ENCODE measurements around the gene PLCB4. TPM values are rescaled to one million over a fixed set of nuclear protein-coding genes. Genes with fewer than 3 reads are reported as not detected.
A peak's percentile ranks its signal among the peaks of the same experiment; 100 is the strongest.

The PLCB4 gene
- total and polyA plus RNA-seq, 2 donors (not counting 1 experiment from before 2014, with no cell fraction given): 7.3 to 13.7 TPM

DNA sequence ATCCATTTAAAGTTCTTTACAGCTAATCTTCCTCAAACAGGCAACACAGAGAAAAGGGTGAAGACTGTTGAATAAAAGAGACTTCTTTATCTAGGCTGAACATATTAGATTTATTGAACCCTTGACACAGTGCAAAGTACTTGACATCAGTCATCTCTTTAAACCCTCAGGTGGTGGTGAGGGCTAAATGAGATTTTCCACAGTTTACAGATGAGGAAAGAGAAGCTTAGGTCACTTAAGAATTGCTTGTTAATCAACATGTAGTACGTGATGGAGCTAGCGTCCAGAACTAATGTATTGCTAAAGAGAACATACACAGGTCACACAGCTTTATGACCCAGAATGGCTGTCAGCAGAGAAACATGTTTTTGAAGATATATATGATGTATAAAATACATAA is 252.1 kb downstream of the PLCB4 start:
- H3K4me1 ChIP-seq (ENCODE audit: control insufficient read depth, extremely low read depth, insufficient read depth, low read length): peaks cover 2% of the 10 kb centered on the region
- H3K9me3 ChIP-seq (ENCODE audit: control insufficient read depth, insufficient read depth, low read depth, low read length): no peaks in the 10 kb centered on the region
- H3K9ac ChIP-seq (ENCODE audit: insufficient read depth, low read length): no peak overlapping the region
- H3K27ac ChIP-seq (ENCODE audit: insufficient read depth, low read length): no peak overlapping the region
- TF ChIP-seq, protein P1, sequence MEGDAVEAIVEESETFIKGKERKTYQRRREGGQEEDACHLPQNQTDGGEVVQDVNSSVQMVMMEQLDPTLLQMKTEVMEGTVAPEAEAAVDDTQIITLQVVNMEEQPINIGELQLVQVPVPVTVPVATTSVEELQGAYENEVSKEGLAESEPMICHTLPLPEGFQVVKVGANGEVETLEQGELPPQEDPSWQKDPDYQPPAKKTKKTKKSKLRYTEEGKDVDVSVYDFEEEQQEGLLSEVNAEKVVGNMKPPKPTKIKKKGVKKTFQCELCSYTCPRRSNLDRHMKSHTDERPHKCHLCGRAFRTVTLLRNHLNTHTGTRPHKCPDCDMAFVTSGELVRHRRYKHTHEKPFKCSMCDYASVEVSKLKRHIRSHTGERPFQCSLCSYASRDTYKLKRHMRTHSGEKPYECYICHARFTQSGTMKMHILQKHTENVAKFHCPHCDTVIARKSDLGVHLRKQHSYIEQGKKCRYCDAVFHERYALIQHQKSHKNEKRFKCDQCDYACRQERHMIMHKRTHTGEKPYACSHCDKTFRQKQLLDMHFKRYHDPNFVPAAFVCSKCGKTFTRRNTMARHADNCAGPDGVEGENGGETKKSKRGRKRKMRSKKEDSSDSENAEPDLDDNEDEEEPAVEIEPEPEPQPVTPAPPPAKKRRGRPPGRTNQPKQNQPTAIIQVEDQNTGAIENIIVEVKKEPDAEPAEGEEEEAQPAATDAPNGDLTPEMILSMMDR (conservative IDR thresholded peaks at IDR 0.05 in 1 of 2, IDR thresholded peaks at IDR 0.05 in 1 of 2; ENCODE audit: low read depth in 1 of 2, low read length in 2 of 2): no peak
- TF ChIP-seq EZH2 (IDR thresholded peaks at IDR 0.05; ENCODE audit: low read length, missing control alignments): no peak
- DNase-seq (ENCODE audit: low read depth in 2 of 2): no peak
- no peaks in the 10 kb centered on the region for H3K27me3 ChIP-seq (ENCODE audit: control insufficient read depth, insufficient read depth, low read length)
- H3K4me3 ChIP-seq (replicated peaks in 1 of 4; ENCODE audit: control extremely low read depth in 1 of 4, insufficient read depth in 1 of 4, low read depth in 3 of 4, low read length in 4 of 4): no peak overlapping the region
- no peaks in the 10 kb centered on the region for H3K79me2 ChIP-seq (ENCODE audit: control insufficient read depth, insufficient read depth, low read length)
- no peaks in the 10 kb centered on the region for H3K36me3 ChIP-seq (ENCODE audit: control insufficient read depth, insufficient read depth, low read length)
- H2AFZ ChIP-seq (ENCODE audit: low read length): no peak overlapping the region
- no peak overlapping the region for H3K4me2 ChIP-seq (ENCODE audit: extremely low read depth, insufficient read depth, low read length)
- no peaks in the 10 kb centered on the region for H4K20me1 ChIP-seq (ENCODE audit: control insufficient read depth, extremely low read depth, insufficient read depth, low read length)

DNA sequence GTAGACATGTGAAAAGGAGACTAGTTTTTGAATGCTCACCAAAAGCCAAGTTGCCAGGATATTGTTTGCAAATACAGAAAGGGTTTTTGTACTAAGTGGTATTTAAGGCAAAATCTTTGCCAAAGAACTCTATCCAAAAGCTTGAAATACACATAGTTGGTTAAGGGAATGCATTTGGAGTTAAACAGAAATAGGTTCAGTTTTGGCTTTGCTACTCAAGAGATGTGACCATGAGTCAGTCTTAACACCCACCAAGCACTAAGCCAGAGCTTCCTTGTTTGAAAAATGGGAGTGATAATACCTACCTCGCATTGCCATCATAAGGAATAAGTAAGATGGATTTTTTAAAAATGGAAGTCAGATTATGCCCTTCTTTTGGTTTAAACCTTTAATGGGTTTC is 253.8 kb downstream of the PLCB4 start:
- Histone ChIP-seq H3K27ac (ENCODE audit: insufficient read depth, low read length) (no peak overlapping the region), H3K79me2 (ENCODE audit: control insufficient read depth, insufficient read depth, low read length) (no peaks in the 10 kb centered on the region), H3K4me2 (ENCODE audit: extremely low read depth, insufficient read depth, low read length) (no peak overlapping the region), H3K9me3 (ENCODE audit: control insufficient read depth, insufficient read depth, low read depth, low read length) (no peaks in the 10 kb centered on the region), H3K4me3 (replicated peaks in 1 of 4; ENCODE audit: control extremely low read depth in 1 of 4, insufficient read depth in 1 of 4, low read depth in 3 of 4, low read length in 4 of 4) (no peak overlapping the region), H3K4me1 (ENCODE audit: control insufficient read depth, extremely low read depth, insufficient read depth, low read length) (peaks cover 2% of the 10 kb centered on the region), H4K20me1 (ENCODE audit: control insufficient read depth, extremely low read depth, insufficient read depth, low read length) (no peaks in the 10 kb centered on the region), H3K9ac (ENCODE audit: insufficient read depth, low read length) (no peak overlapping the region), H3K36me3 (ENCODE audit: control insufficient read depth, insufficient read depth, low read length) (no peaks in the 10 kb centered on the region), H3K27me3 (ENCODE audit: control insufficient read depth, insufficient read depth, low read length) (no peaks in the 10 kb centered on the region), H2AFZ (ENCODE audit: low read length) (no peak overlapping the region)
- DNase-seq (ENCODE audit: low read depth in 2 of 2): no peak
- TF ChIP-seq, protein P1 (conservative IDR thresholded peaks at IDR 0.05 in 1 of 2, IDR thresholded peaks at IDR 0.05 in 1 of 2; ENCODE audit: low read depth in 1 of 2, low read length in 2 of 2): no peak
- no peak for TF ChIP-seq EZH2 (IDR thresholded peaks at IDR 0.05; ENCODE audit: low read length, missing control alignments)

DNA sequence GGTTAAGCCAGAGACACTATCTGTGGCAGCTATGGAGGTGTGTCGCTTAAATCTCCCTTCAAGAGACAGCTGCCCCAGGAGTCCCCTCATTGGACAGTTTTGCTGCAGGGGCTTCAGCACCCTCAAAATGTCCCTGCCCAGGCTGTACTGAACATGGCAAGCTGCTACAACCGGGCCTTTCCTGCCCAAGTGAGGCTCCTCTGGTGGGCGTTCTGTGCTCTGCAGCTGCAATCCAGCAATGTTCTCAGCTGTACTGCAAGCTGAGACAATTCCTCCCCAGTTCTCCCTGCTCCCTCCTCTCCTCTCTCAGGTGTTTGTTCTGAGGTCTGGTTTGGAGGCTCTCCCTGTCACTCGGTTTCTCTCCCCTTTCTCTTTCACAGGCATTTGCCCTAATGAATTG is 254.7 kb downstream of the PLCB4 start:
- DNase-seq (ENCODE audit: low read depth in 2 of 2): no peak
- Histone ChIP-seq H3K4me3 (replicated peaks in 1 of 4; ENCODE audit: control extremely low read depth in 1 of 4, insufficient read depth in 1 of 4, low read depth in 3 of 4, low read length in 4 of 4) (no peak overlapping the region), H4K20me1 (ENCODE audit: control insufficient read depth, extremely low read depth, insufficient read depth, low read length) (no peaks in the 10 kb centered on the region), H3K27ac (ENCODE audit: insufficient read depth, low read length) (no peak overlapping the region), H3K4me1 (ENCODE audit: control insufficient read depth, extremely low read depth, insufficient read depth, low read length) (peaks cover 2% of the 10 kb centered on the region), H3K79me2 (ENCODE audit: control insufficient read depth, insufficient read depth, low read length) (no peaks in the 10 kb centered on the region), H3K4me2 (ENCODE audit: extremely low read depth, insufficient read depth, low read length) (no peak overlapping the region), H3K27me3 (ENCODE audit: control insufficient read depth, insufficient read depth, low read length) (no peaks in the 10 kb centered on the region), H2AFZ (ENCODE audit: low read length) (no peak overlapping the region), H3K9me3 (ENCODE audit: control insufficient read depth, insufficient read depth, low read depth, low read length) (no peaks in the 10 kb centered on the region), H3K36me3 (ENCODE audit: control insufficient read depth, insufficient read depth, low read length) (no peaks in the 10 kb centered on the region), H3K9ac (ENCODE audit: insufficient read depth, low read length) (no peak overlapping the region)
- TF ChIP-seq EZH2 (IDR thresholded peaks at IDR 0.05; ENCODE audit: low read length, missing control alignments): no peak
- TF ChIP-seq, protein P1 (conservative IDR thresholded peaks at IDR 0.05 in 1 of 2, IDR thresholded peaks at IDR 0.05 in 1 of 2; ENCODE audit: low read depth in 1 of 2, low read length in 2 of 2): peak in 1 of 2 donors; percentile 56

Measured in fibroblast of lung (primary cell).